Thoracic aorta (tissue), 2 donors: ENCODE measurements around the gene CYLD. TPM values are rescaled to one million over a fixed set of nuclear protein-coding genes. Genes with fewer than 3 reads are reported as not detected.

Experiments used
- ATAC-seq: fragments of 150-250 bp; one replicate; pipeline ENCODE4 v1.8.0; 2017; ENCODE audit warnings: low read depth; ENCODE audit not compliant: insufficient number of reproducible peaks, low FRiP score
- DNase-seq: peaks from one replicate; pipeline ENCODE4 v3.0.0-alpha.2; 2020; ENCODE audit warnings: low spot score
- H3K27ac ChIP-seq, 2 donors: fragments of 200-600 bp; sonication (generic); 1 replicate in 1 of 2; 2 replicates in 1 of 2; pipeline ENCODE4 v1.5.1; 2016; ENCODE audit warnings: mild to moderate bottlenecking in 2 of 2, moderate library complexity in 2 of 2
- H3K27me3 ChIP-seq: fragments of 200-600 bp; sonication (generic); replicated peaks from 2 replicates; pipeline ENCODE4 v1.6.0; 2016; ENCODE audit warnings: mild to moderate bottlenecking; ENCODE audit not compliant: insufficient read depth
- H3K36me3 ChIP-seq: fragments of 200-600 bp; sonication (generic); one replicate; pipeline ENCODE4 v1.5.1; 2016
- H3K4me1 ChIP-seq, 2 donors: fragments of 200-600 bp; sonication (generic); 1 replicate in 1 of 2; 2 replicates in 1 of 2; pipeline versions ENCODE4 v1.5.1 to v1.6.0; 2016; ENCODE audit warnings: low read depth in 2 of 2, mild to moderate bottlenecking in 1 of 2; ENCODE audit not compliant: control insufficient read depth in 1 of 2
- H3K4me3 ChIP-seq: fragments of 200-600 bp; sonication (generic); 2 replicates; pipeline ENCODE4 v1.5.1; 2016; ENCODE audit warnings: mild to moderate bottlenecking
- H3K9me3 ChIP-seq: fragments of 200-600 bp; sonication (generic); 2 replicates; pipeline ENCODE4 v1.5.1; 2016
- total RNA-seq, 2 donors: library from RNA; depleted of rRNA; stranded (reverse); fragments of >200 nt; gene quantifications; one replicate each; pipeline versions ENCODE4 v1.1.0 to v1.2.3, GENCODE V29; 2016
- TF ChIP-seq, protein P1 (sequence below): fragments of 200-600 bp; sonication (generic); IDR thresholded peaks from one replicate; pipeline ENCODE4 v1.5.1; 2019; ENCODE audit warnings: antibody characterized with exemption

CYLD gene
- total RNA-seq, 2 donors from 2014 or later = 53.9 to 91.9 TPM

DNA sequence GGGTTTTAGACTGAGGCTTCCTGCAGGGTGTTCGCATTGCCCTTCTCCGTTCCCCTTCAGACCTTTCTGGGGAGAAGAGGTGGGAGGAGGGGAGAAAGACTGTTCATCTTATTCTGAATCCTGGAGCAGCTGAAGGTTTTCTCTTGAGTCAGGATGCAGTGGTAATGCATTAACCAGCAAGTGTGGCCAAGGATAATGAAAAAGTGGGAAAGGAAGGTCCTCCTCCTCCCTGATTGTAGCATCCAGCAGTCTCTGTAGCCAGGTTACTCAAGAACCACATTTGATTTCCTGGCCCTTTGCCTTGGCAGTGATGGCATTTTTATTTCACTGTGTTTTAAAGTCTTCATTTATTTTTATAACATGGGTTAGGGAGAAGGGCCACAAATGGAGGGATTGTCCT lies 59.1 kb downstream of the CYLD start:
- TF ChIP-seq, protein P1, sequence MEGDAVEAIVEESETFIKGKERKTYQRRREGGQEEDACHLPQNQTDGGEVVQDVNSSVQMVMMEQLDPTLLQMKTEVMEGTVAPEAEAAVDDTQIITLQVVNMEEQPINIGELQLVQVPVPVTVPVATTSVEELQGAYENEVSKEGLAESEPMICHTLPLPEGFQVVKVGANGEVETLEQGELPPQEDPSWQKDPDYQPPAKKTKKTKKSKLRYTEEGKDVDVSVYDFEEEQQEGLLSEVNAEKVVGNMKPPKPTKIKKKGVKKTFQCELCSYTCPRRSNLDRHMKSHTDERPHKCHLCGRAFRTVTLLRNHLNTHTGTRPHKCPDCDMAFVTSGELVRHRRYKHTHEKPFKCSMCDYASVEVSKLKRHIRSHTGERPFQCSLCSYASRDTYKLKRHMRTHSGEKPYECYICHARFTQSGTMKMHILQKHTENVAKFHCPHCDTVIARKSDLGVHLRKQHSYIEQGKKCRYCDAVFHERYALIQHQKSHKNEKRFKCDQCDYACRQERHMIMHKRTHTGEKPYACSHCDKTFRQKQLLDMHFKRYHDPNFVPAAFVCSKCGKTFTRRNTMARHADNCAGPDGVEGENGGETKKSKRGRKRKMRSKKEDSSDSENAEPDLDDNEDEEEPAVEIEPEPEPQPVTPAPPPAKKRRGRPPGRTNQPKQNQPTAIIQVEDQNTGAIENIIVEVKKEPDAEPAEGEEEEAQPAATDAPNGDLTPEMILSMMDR = no peak
- ATAC-seq (no peak), DNase-seq (no peak)
- Histone ChIP-seq H3K27me3 (no peaks in the 10 kb centered on the region), H3K4me1 (peaks cover 0 to 5% of the 10 kb centered on the region in 2 donors), H3K27ac (no peak overlapping the region), H3K4me3 (no peak overlapping the region), H3K36me3 (peaks cover 11% of the 10 kb centered on the region), H3K9me3 (no peaks in the 10 kb centered on the region)

DNA sequence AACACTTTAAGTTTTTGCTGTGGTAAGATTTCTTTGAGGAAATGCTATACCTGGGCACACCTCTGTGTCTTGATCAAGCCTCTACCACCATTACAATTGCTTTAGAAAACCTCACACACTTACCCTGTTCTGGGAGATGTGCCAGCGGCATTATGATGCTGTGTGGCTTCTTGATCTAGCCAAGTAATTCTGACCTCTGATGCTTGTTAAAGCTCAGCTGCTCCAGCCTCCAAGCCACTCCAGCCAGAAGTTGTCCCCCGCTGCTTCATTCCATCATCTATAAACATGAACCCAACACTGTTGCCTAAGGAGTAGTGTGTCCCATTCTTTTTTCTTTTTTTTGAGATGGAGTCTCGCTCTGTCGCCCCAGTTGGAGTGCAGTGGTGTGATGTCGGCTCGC lies 60.1 kb downstream of the CYLD start:
- ATAC-seq (no peak), DNase-seq (no peak)
- Histone ChIP-seq H3K27ac (no peak overlapping the region), H3K4me1 (peaks cover 0 to 5% of the 10 kb centered on the region in 2 donors), H3K9me3 (no peaks in the 10 kb centered on the region), H3K27me3 (no peaks in the 10 kb centered on the region), H3K4me3 (no peak overlapping the region), H3K36me3 (peaks cover 11% of the 10 kb centered on the region)
- TF ChIP-seq, protein P1 = no peak

DNA sequence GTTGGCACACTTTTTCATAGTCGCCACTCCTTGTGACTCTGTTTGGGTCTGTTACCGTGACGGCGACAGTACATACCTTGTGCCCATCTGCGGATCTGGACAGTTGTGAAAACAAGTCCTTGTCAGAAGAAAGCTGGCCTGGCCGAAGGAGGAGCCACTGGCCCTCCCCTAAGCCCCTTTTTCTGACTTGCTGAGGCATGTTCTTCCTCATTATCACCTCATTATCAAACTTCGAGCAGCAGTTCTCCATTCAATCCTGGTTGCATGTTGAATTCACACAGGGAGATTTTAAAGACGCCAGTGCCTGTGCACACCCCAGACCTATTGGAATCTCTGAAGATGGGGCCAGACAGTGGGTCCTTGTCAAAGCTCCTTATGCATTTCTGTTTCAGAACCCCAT lies 61.1 kb downstream of the CYLD start:
- Histone ChIP-seq H3K4me3 (no peak overlapping the region), H3K4me1 (peaks cover 0 to 5% of the 10 kb centered on the region in 2 donors), H3K27me3 (no peaks in the 10 kb centered on the region), H3K27ac (no peak overlapping the region), H3K9me3 (no peaks in the 10 kb centered on the region), H3K36me3 (peaks cover 11% of the 10 kb centered on the region)
- DNase-seq (no peak), ATAC-seq (no peak)
- TF ChIP-seq, protein P1 = no peak

- no peaks in the 10 kb centered on the region for H3K27me3 ChIP-seq
- no peak for ATAC-seq
- no peaks in the 10 kb centered on the region for H3K9me3 ChIP-seq
Observed at GRCh38 chr16:50804290-50804907, 62.5 kb downstream of the CYLD start.

GRCh38 chr16:50806099-50807062 lies 64.5 kb downstream of the CYLD start:
- Histone ChIP-seq H3K9me3 (no peaks in the 10 kb centered on the region), H3K36me3 (no peaks in the 10 kb centered on the region), H3K27me3 (no peaks in the 10 kb centered on the region), H3K4me1 (peaks cover 0 to 5% of the 10 kb centered on the region in 2 donors), H3K27ac (no peak overlapping the region), H3K4me3 (peak overlapping the region; percentile 66)
- peak; percentile 43 for DNase-seq
- TF ChIP-seq, protein P1 = peak; percentile 93
- ATAC-seq = peak; percentile 82

More at GRCh38 chr16:50804290-50804907, 62.5 kb downstream of the CYLD start:
- no peak for DNase-seq
- Histone ChIP-seq H3K27ac (no peak overlapping the region), H3K4me1 (peaks cover 0 to 5% of the 10 kb centered on the region in 2 donors), H3K36me3 (peaks cover 5% of the 10 kb centered on the region), H3K4me3 (no peak overlapping the region)
- TF ChIP-seq, protein P1 = no peak
